ENCODE measurements around the gene MRPL22. TPM values are rescaled to one million over a fixed set of nuclear protein-coding genes. Genes with fewer than 3 reads are reported as not detected.

The MRPL22 gene
- total RNA-seq, 1 experiment from 2014 or later, result 68.3 TPM

- no peaks in the 10 kb centered on the region for H3K9me2 ChIP-seq (ENCODE audit: insufficient read depth)
- no peak for TF ChIP-seq JUND (IDR thresholded peaks at IDR 0.05)
- TF ChIP-seq YY1 (IDR thresholded peaks at IDR 0.05; ENCODE audit: extremely low read depth, insufficient replicate concordance, low read depth, low read length), result no peak
- TF ChIP-seq, protein P1, sequence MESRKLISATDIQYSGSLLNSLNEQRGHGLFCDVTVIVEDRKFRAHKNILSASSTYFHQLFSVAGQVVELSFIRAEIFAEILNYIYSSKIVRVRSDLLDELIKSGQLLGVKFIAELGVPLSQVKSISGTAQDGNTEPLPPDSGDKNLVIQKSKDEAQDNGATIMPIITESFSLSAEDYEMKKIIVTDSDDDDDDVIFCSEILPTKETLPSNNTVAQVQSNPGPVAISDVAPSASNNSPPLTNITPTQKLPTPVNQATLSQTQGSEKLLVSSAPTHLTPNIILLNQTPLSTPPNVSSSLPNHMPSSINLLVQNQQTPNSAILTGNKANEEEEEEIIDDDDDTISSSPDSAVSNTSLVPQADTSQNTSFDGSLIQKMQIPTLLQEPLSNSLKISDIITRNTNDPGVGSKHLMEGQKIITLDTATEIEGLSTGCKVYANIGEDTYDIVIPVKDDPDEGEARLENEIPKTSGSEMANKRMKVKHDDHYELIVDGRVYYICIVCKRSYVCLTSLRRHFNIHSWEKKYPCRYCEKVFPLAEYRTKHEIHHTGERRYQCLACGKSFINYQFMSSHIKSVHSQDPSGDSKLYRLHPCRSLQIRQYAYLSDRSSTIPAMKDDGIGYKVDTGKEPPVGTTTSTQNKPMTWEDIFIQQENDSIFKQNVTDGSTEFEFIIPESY (IDR thresholded peaks at IDR 0.05; ENCODE audit: extremely low read depth, insufficient replicate concordance, low read length), result no peak
- TF ChIP-seq SIN3A (IDR thresholded peaks at IDR 0.05; ENCODE audit: low read depth), result no peak
- no peak for TF ChIP-seq ELF1 (IDR thresholded peaks at IDR 0.05; ENCODE audit: borderline replicate concordance, low read depth)
- BruUV-seq (replicated peaks), result no TSS peak
- ChIA-PET POLR2A (no interaction called here), CTCF (no interaction called here), RAD21 (ENCODE audit: low non-redundant PET in 1 of 2, low total read pairs in 2 of 2, uncharacterized antibody in 2 of 2, unreplicated experiment in 2 of 2) (no interaction called here)
- H3K27me3 ChIP-seq (ENCODE audit: insufficient read depth, low read length), result peaks cover 6% of the 10 kb centered on the region; the same call in 1 of the 2 replicates
- DNase-seq (ENCODE audit: low read depth, low spot score), result no peak
- no peak overlapping the region for H2AFZ ChIP-seq (ENCODE audit: low read depth, low read length, poor library complexity, severe bottlenecking)
- H4K20me1 ChIP-seq (ENCODE audit: insufficient read depth), result no peaks in the 10 kb centered on the region
- H3K4me2 ChIP-seq (ENCODE audit: low read length), result no peak overlapping the region
- H3K36me3 ChIP-seq (ENCODE audit: control insufficient read depth in 1 of 2, insufficient read depth in 2 of 2, low read length in 2 of 2), result no peaks in the 10 kb centered on the region
- no peak for ATAC-seq
- H3K4me1 ChIP-seq (ENCODE audit: control insufficient read depth in 1 of 2, insufficient read depth in 2 of 2, low read length in 2 of 2), result no peaks in the 10 kb centered on the region
- no peak overlapping the region for H3K9ac ChIP-seq (ENCODE audit: low read length)
- no peak overlapping the region for H3K4me3 ChIP-seq (replicated peaks in 1 of 2; ENCODE audit: low read depth in 1 of 2, low read length in 2 of 2)
- H3K79me2 ChIP-seq (ENCODE audit: insufficient read depth, low read length), result no peaks in the 10 kb centered on the region
- no peaks in the 10 kb centered on the region for H3K9me3 ChIP-seq (ENCODE audit: control insufficient read depth in 1 of 2, insufficient read depth in 1 of 2, low read depth in 1 of 2, low read length in 2 of 2)
- no peak overlapping the region for H3K27ac ChIP-seq (ENCODE audit: low read depth, low read length)
- intact Hi-C loops (cut with micrococcal nuclease), result no loop called here
These were observed 45.3 kb downstream of the MRPL22 start for GRCh38 chr5:154986151-154986550.

- intact Hi-C loops (cut with micrococcal nuclease), result no loop called here
- RAD21 ChIA-PET (ENCODE audit: low non-redundant PET in 1 of 2, low total read pairs in 2 of 2, uncharacterized antibody in 2 of 2, unreplicated experiment in 2 of 2), result no interaction called here
- Histone ChIP-seq H3K27ac (ENCODE audit: low read depth, low read length) (no peak overlapping the region), H4K20me1 (ENCODE audit: insufficient read depth) (no peaks in the 10 kb centered on the region), H3K27me3 (ENCODE audit: insufficient read depth, low read length) (peaks cover 6% of the 10 kb centered on the region; the same call in 1 of the 2 replicates), H3K9me2 (ENCODE audit: insufficient read depth) (no peaks in the 10 kb centered on the region), H2AFZ (ENCODE audit: low read depth, low read length, poor library complexity, severe bottlenecking) (no peak overlapping the region), H3K9me3 (ENCODE audit: control insufficient read depth in 1 of 2, insufficient read depth in 1 of 2, low read depth in 1 of 2, low read length in 2 of 2) (no peaks in the 10 kb centered on the region), H3K36me3 (ENCODE audit: control insufficient read depth in 1 of 2, insufficient read depth in 2 of 2, low read length in 2 of 2) (no peaks in the 10 kb centered on the region), H3K4me2 (ENCODE audit: low read length) (no peak overlapping the region), H3K79me2 (ENCODE audit: insufficient read depth, low read length) (no peaks in the 10 kb centered on the region), H3K4me1 (ENCODE audit: control insufficient read depth in 1 of 2, insufficient read depth in 2 of 2, low read length in 2 of 2) (no peaks in the 10 kb centered on the region), H3K9ac (ENCODE audit: low read length) (no peak overlapping the region), H3K4me3 (replicated peaks in 1 of 2; ENCODE audit: low read depth in 1 of 2, low read length in 2 of 2) (no peak overlapping the region)
- DNase-seq (ENCODE audit: low read depth, low spot score) (no peak), ATAC-seq (no peak)
- CTCF ChIA-PET, result interaction anchor here (0.8 kb wide), 1 partner anchor 17 kb away, joined by 3 read pairs; no protein-coding TSS in a partner anchor
- no TSS peak for BruUV-seq (replicated peaks)
- POLR2A ChIA-PET, result no interaction called here
- TF ChIP-seq FOSL1 (IDR thresholded peaks at IDR 0.05; ENCODE audit: low read depth) (no peak), CBX3 (IDR thresholded peaks at IDR 0.05; ENCODE audit: low read depth) (no peak), SP1 (IDR thresholded peaks at IDR 0.05; ENCODE audit: low read depth) (no peak), POLR2A (IDR thresholded peaks at IDR 0.05; ENCODE audit: borderline replicate concordance, extremely low read depth, insufficient read depth, insufficient read length) (no peak), ELF1 (IDR thresholded peaks at IDR 0.05; ENCODE audit: borderline replicate concordance, low read depth) (no peak), POLR2AphosphoS5 (IDR thresholded peaks at IDR 0.05; ENCODE audit: low read depth, low read length) (no peak), ZNF274 (IDR thresholded peaks at IDR 0.05; ENCODE audit: low read depth, low read length) (no peak), EZH2 (IDR thresholded peaks at IDR 0.05) (no peak), ZFX (IDR thresholded peaks at IDR 0.05) (no peak), RAD21 (IDR thresholded peaks at IDR 0.05; ENCODE audit: low read depth) (no peak), ATF3 (IDR thresholded peaks at IDR 0.05) (no peak), TCF7L2 (IDR thresholded peaks at IDR 0.05; ENCODE audit: borderline replicate concordance, extremely low read depth, insufficient read depth, insufficient read length) (no peak), SRF (IDR thresholded peaks at IDR 0.05; ENCODE audit: low read depth) (no peak), CEBPB (IDR thresholded peaks at IDR 0.05; ENCODE audit: low read depth) (no peak)
- TF ChIP-seq, protein P2, sequence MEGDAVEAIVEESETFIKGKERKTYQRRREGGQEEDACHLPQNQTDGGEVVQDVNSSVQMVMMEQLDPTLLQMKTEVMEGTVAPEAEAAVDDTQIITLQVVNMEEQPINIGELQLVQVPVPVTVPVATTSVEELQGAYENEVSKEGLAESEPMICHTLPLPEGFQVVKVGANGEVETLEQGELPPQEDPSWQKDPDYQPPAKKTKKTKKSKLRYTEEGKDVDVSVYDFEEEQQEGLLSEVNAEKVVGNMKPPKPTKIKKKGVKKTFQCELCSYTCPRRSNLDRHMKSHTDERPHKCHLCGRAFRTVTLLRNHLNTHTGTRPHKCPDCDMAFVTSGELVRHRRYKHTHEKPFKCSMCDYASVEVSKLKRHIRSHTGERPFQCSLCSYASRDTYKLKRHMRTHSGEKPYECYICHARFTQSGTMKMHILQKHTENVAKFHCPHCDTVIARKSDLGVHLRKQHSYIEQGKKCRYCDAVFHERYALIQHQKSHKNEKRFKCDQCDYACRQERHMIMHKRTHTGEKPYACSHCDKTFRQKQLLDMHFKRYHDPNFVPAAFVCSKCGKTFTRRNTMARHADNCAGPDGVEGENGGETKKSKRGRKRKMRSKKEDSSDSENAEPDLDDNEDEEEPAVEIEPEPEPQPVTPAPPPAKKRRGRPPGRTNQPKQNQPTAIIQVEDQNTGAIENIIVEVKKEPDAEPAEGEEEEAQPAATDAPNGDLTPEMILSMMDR (IDR thresholded peaks at IDR 0.05 in 2 of 3, conservative IDR thresholded peaks at IDR 0.05 in 1 of 3; ENCODE audit: borderline replicate concordance in 1 of 3, insufficient read depth in 1 of 3, low read depth in 2 of 3, low read length in 2 of 3), result no peak
These were observed 48.8 kb downstream of the MRPL22 start for GRCh38 chr5:154989626-154990025.
